ENCODE measurements around the gene LTC4S. TPM values are rescaled to one million over a fixed set of nuclear protein-coding genes. Genes with fewer than 3 reads are reported as not detected.

Gene LTC4S
- total RNA-seq, 1 donor = 3.3 TPM

- H3K4me3 ChIP-seq (ENCODE audit: low read depth, low read length) = no peak overlapping the region
- TF ChIP-seq CTCF (IDR thresholded peaks at IDR 0.05; ENCODE audit: insufficient read depth, low read length) = no peak
- no peak for DNase-seq (ENCODE audit: low read depth)
Measured at GRCh38 chr5:179812135-179812825, 18.5 kb downstream of the LTC4S start.

DNA sequence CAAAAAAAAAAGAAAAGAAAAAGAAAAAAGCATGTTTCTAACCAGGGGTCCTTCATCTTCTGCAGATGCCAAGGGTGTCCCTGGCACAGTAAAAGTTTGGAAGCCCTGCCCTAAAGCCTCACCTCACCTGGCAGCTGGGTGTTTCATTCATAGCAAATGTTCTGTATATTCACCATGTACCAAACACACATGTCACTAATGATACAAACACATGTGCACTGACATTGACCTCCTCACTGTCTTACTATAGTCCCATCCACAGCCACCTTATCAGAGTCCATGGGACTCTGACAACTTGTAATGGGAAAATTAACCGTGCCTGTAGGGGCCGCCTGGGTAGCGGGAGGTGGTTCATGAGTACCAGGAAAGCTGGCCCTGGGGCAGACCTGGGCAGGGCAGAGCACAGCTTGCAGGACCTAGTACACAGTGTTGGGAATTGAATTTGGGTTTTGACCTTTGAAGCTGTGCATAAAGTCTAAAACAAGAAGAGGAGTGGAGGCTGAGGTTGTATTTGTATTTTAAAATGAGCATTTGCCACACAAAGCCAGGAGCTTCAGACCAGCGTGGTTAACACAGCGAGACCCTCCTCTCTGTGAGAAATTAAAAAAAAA is 19.3 kb downstream of the LTC4S start:
- H3K4me3 ChIP-seq (ENCODE audit: low read depth, low read length) = no peak overlapping the region
- no peak for TF ChIP-seq CTCF (IDR thresholded peaks at IDR 0.05; ENCODE audit: insufficient read depth, low read length)
- no peak for DNase-seq (ENCODE audit: low read depth)

DNA sequence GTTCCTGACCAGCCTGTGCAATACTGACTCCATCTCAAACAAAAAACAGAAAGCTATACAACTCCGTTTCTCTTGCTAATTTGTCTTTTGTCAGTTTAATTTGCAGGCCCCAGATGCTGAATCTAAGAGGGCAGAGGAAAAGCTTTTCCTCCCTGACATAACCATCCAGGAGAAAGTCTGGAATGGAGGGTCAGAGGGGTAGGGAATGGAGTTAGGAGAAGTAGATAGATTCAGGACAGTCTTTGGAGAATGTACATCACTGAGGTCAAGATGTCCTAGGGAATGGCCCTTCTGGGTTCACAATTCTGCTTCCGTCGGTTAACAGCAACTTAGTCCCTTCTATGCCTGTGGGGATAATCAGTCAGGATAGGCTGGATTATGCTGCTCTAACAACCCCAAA is 20.3 kb downstream of the LTC4S start:
- H3K4me3 ChIP-seq (ENCODE audit: low read depth, low read length) = no peak overlapping the region
- TF ChIP-seq CTCF (IDR thresholded peaks at IDR 0.05; ENCODE audit: insufficient read depth, low read length) = no peak
- DNase-seq (ENCODE audit: low read depth) = no peak

DNA sequence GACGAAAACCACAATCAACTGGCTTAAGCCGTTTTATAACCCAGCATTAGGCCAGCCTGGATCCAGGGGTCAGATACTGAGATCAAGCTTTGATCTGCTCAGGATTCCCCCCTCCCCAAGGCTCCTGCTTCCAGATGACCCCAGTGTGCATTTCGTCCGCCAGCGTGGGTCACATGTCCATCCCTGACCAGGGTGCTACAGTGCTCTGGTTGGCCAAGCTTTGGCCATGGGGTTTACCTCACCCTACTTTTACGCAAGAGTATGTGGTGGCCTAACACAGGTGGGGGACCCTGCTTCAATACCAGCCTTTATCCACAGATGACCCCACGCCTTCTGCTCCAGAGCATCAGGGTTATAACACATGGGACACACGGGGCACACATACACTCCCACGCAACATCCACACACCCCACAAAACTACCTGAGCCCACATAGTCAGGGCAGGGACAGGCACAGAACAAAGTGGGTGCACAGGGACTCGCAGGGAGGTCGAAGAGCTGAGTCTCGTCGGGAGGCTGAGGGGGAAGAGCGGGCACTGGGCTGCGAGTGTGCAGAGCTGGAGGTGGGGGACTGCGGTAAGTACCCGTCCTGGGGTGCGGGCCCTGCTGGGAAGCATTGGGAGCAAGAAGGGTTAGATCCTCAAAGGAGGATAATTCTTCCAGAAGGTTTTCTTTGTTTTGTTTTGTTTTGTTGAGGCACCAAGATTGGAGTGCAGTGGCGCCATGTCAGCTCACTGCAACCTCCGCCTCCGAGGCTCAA is 21.9 kb downstream of the LTC4S start:
- no peak for DNase-seq (ENCODE audit: low read depth)
- no peak for TF ChIP-seq CTCF (IDR thresholded peaks at IDR 0.05; ENCODE audit: insufficient read depth, low read length)

GRCh38 chr5:179816401-179816795 is 22.6 kb downstream of the LTC4S start:
- H3K4me3 ChIP-seq (ENCODE audit: low read depth, low read length) = no peak overlapping the region
- no peak for DNase-seq (ENCODE audit: low read depth)
- TF ChIP-seq CTCF (IDR thresholded peaks at IDR 0.05; ENCODE audit: insufficient read depth, low read length) = no peak

More for the DNA sequence above, 21.9 kb downstream of the LTC4S start:
- H3K4me3 ChIP-seq (ENCODE audit: low read depth, low read length) = no peak overlapping the region

DNA sequence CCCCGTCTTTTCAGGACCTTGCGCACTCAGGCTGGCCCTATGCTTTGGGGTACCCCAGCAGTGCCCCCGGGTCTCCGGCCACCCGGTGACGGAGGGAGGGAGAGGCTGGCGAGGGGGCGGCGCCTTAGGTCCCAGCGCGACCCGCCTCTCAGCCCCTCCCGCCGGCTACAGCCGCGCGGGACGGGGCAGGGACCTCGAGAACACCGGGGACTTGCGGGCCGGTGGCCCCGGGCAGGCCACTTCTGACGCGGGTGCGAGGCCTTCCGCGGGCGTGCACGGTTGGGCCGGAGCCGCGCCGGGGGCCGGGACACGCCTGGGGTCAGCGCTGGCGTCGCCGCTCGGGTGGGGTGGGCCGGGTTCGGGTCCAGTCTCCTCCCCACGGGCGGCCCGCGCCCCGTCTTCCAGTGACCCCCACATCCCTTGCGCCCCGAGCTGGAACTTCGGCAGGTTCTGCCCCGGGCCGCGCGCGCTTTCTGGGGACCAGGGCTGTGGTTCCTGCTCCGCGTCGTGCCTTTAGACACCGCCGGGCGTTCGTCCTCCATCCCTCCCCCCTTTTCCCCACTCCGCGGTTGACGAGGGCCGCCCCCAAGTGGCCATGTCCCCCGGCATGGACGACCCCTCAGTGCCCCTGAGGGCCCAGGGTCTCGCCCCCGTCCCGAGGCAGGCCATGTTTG is 23.1 kb downstream of the LTC4S start:
- peak overlapping the region; percentile 25 for H3K4me3 ChIP-seq (ENCODE audit: low read depth, low read length)
- no peak for DNase-seq (ENCODE audit: low read depth)
- no peak for TF ChIP-seq CTCF (IDR thresholded peaks at IDR 0.05; ENCODE audit: insufficient read depth, low read length)

Data from fibroblast of the aortic adventitia (primary cell).